ENCODE measurements around the gene CTBP1.
"Not testable (repeated sequence)": the region's sequence is repeated elsewhere in the genome, so short reads cannot be mapped to it uniquely, and the experiment has no call there.

CTBP1 gene

GRCh38 chr4:1248245-1249147, at the start of gene CTBP1:
Gene CTBP1, minus strand, starts transcription at chr4:1249130. Its CDS starts 7,799 bp downstream, at chr4:1241331.
- DNase-seq (ENCODE audit: low spot score), result peak; percentile 87

GRCh38 chr4:1298461-1298860, 49.5 kb upstream of the CTBP1 start:
- DNase-seq (ENCODE audit: low spot score), result no peak

- DNase-seq (ENCODE audit: low spot score), result no peak
These were observed 48.8 kb upstream of the CTBP1 start for GRCh38 chr4:1297456-1298325.

GRCh38 chr4:1297023-1297395, 48.1 kb upstream of the CTBP1 start:
- DNase-seq (ENCODE audit: low spot score), result no peak

GRCh38 chr4:1296324-1297022, 47.5 kb upstream of the CTBP1 start:
- DNase-seq (ENCODE audit: low spot score), result no peak

GRCh38 chr4:1295405-1296055, 46.6 kb upstream of the CTBP1 start:
- no peak for DNase-seq (ENCODE audit: low spot score)

GRCh38 chr4:1294891-1295290, 46.0 kb upstream of the CTBP1 start:
- no peak for DNase-seq (ENCODE audit: low spot score)

- DNase-seq (ENCODE audit: low spot score), result no peak
These were observed 45.5 kb upstream of the CTBP1 start for GRCh38 chr4:1294424-1294823.

- no peak for DNase-seq (ENCODE audit: low spot score)
These were observed 45.1 kb upstream of the CTBP1 start for GRCh38 chr4:1293991-1294390.

- DNase-seq (ENCODE audit: low spot score), result no peak
These were observed 44.6 kb upstream of the CTBP1 start for GRCh38 chr4:1293531-1293941.

GRCh38 chr4:1292703-1293011, 43.7 kb upstream of the CTBP1 start:
- DNase-seq (ENCODE audit: low spot score), result not testable (repeated sequence)

GRCh38 chr4:1291996-1292702, 43.2 kb upstream of the CTBP1 start:
- no peak for DNase-seq (ENCODE audit: low spot score)

GRCh38 chr4:1291091-1291490, 42.2 kb upstream of the CTBP1 start:
- DNase-seq (ENCODE audit: low spot score), result no peak

GRCh38 chr4:1290165-1290977, 41.4 kb upstream of the CTBP1 start:
- no peak for DNase-seq (ENCODE audit: low spot score)

GRCh38 chr4:1289207-1290164, 40.6 kb upstream of the CTBP1 start, which contains the start of gene MAEA:
Gene MAEA, plus strand, starts transcription at chr4:1289891. Its CDS starts 23 bp downstream, at chr4:1289914.
- DNase-seq (ENCODE audit: low spot score), result peak; percentile 99

- no peak for DNase-seq (ENCODE audit: low spot score)
These were observed 39.9 kb upstream of the CTBP1 start for GRCh38 chr4:1288786-1289185.

GRCh38 chr4:1285790-1286553, 37.0 kb upstream of the CTBP1 start:
- peak; percentile 87 for DNase-seq (ENCODE audit: low spot score)

GRCh38 chr4:1285151-1285789, 36.3 kb upstream of the CTBP1 start:
- DNase-seq (ENCODE audit: low spot score), result no peak
